ENCODE results near the gene DDX50. TPM values are rescaled to one million over a fixed set of nuclear protein-coding genes. Genes with fewer than 3 reads are reported as not detected.
"Not testable (repeated sequence)": the region's sequence is repeated elsewhere in the genome, so short reads cannot be mapped to it uniquely, and the experiment has no call there.

DDX50 gene
- total RNA-seq, 2 experiments from 2014 or later, result 44.6 to 48.6 TPM

- Mint-ChIP-seq H3K4me3 (no peak overlapping the region), H3K27ac (no peak overlapping the region), H3K36me3 (ENCODE audit: low read depth) (no peaks in the 10 kb centered on the region), H3K9me3 (no peaks in the 10 kb centered on the region), H3K27me3 (peaks cover 3% of the 10 kb centered on the region), H3K4me1 (no peaks in the 10 kb centered on the region)
- POLR2A ChIA-PET, result no interaction called here
- CTCF ChIA-PET, result no interaction called here
- DNase-seq, result no peak
These were observed 23.5 kb upstream of the DDX50 start for GRCh38 chr10:68877482-68878110.

- ChIA-PET POLR2A (no interaction called here), CTCF (no interaction called here)
- H3K27ac Mint-ChIP-seq, result no peak overlapping the region
- no peak overlapping the region for H3K4me3 Mint-ChIP-seq
- no peaks in the 10 kb centered on the region for H3K4me1 Mint-ChIP-seq
- no peak for DNase-seq
- H3K9me3 Mint-ChIP-seq, result no peaks in the 10 kb centered on the region
- H3K27me3 Mint-ChIP-seq, result peaks cover 3% of the 10 kb centered on the region
- no peaks in the 10 kb centered on the region for H3K36me3 Mint-ChIP-seq (ENCODE audit: low read depth)
These were observed 22.6 kb upstream of the DDX50 start for GRCh38 chr10:68878496-68878895.

- Mint-ChIP-seq H3K9me3 (no peaks in the 10 kb centered on the region), H3K27ac (no peak overlapping the region), H3K4me3 (no peak overlapping the region), H3K36me3 (ENCODE audit: low read depth) (no peaks in the 10 kb centered on the region), H3K4me1 (no peaks in the 10 kb centered on the region), H3K27me3 (peaks cover 3% of the 10 kb centered on the region)
- POLR2A ChIA-PET, result no interaction called here
- DNase-seq, result no peak
- CTCF ChIA-PET, result interaction anchor here (0.8 kb wide), 1 partner anchor 22 kb away, joined by 3 read pairs; the partner anchor contains the start of gene DDX50
These were observed 21.5 kb upstream of the DDX50 start for GRCh38 chr10:68879628-68880027.

GRCh38 chr10:68880181-68880580 is 20.9 kb upstream of the DDX50 start:
- no peaks in the 10 kb centered on the region for H3K4me1 Mint-ChIP-seq
- ChIA-PET POLR2A (no interaction called here), CTCF (no interaction called here)
- H3K4me3 Mint-ChIP-seq, result no peak overlapping the region
- no peak for DNase-seq
- no peak overlapping the region for H3K27ac Mint-ChIP-seq
- peaks cover 3% of the 10 kb centered on the region for H3K27me3 Mint-ChIP-seq
- H3K9me3 Mint-ChIP-seq, result no peaks in the 10 kb centered on the region
- no peaks in the 10 kb centered on the region for H3K36me3 Mint-ChIP-seq (ENCODE audit: low read depth)

GRCh38 chr10:68895041-68895440 is 6.1 kb upstream of the DDX50 start:
- POLR2A ChIA-PET, result no interaction called here
- no peaks in the 10 kb centered on the region for H3K9me3 Mint-ChIP-seq
- H3K4me1 Mint-ChIP-seq, result peaks cover 6% of the 10 kb centered on the region
- no peaks in the 10 kb centered on the region for H3K36me3 Mint-ChIP-seq (ENCODE audit: low read depth)
- H3K4me3 Mint-ChIP-seq, result no peak overlapping the region
- CTCF ChIA-PET, result interaction anchor here (1.1 kb wide), 1 partner anchor 512 kb away, joined by 3 read pairs; no protein-coding TSS in a partner anchor
- no peaks in the 10 kb centered on the region for H3K27me3 Mint-ChIP-seq
- DNase-seq, result no peak
- H3K27ac Mint-ChIP-seq, result no peak overlapping the region

- ChIA-PET CTCF (interaction anchor here (0.6 to 0.7 kb wide), 4 partner anchors 9 to 844 kb away, joined by 3 read pairs; no protein-coding TSS in a partner anchor), POLR2A (no interaction called here)
- peak; percentile 65 for DNase-seq
- Mint-ChIP-seq H3K36me3 (ENCODE audit: low read depth) (peaks cover 5% of the 10 kb centered on the region), H3K4me3 (no peak overlapping the region), H3K4me1 (peaks cover 17% of the 10 kb centered on the region), H3K9me3 (no peaks in the 10 kb centered on the region), H3K27ac (no peak overlapping the region), H3K27me3 (no peaks in the 10 kb centered on the region)
These were observed 3.8 kb upstream of the DDX50 start for GRCh38 chr10:68897336-68897741.

GRCh38 chr10:68899186-68899745 is 1.8 kb upstream of the DDX50 start:
- H3K4me1 Mint-ChIP-seq, result peaks cover 27% of the 10 kb centered on the region
- H3K9me3 Mint-ChIP-seq, result no peaks in the 10 kb centered on the region
- H3K4me3 Mint-ChIP-seq, result no peak overlapping the region
- no peak for DNase-seq
- H3K27ac Mint-ChIP-seq, result peak overlapping the region; percentile 57
- peaks cover 14% of the 10 kb centered on the region for H3K36me3 Mint-ChIP-seq (ENCODE audit: low read depth)
- ChIA-PET CTCF (interaction anchor here (1.6 kb wide), 1 partner anchor 9 kb away, joined by 4 read pairs; no protein-coding TSS in a partner anchor), POLR2A (interaction anchor here (0.6 kb wide), 1 partner anchor 12 kb away, joined by 3 read pairs; no protein-coding TSS in a partner anchor)
- no peaks in the 10 kb centered on the region for H3K27me3 Mint-ChIP-seq

GRCh38 chr10:68900427-68901104 is 549 bp upstream of the DDX50 start:
- POLR2A ChIA-PET, result no interaction called here
- Mint-ChIP-seq H3K4me1 (peaks cover 37% of the 10 kb centered on the region), H3K36me3 (ENCODE audit: low read depth) (peaks cover 23% of the 10 kb centered on the region), H3K27me3 (no peaks in the 10 kb centered on the region), H3K9me3 (no peaks in the 10 kb centered on the region), H3K4me3 (peak overlapping the region; percentile 98), H3K27ac (peak overlapping the region; percentile 99)
- DNase-seq, result no peak
- CTCF ChIA-PET, result interaction anchor here (0.6 to 1.6 kb wide), 6 partner anchors 10 to 344 kb away, joined by 3 to 4 read pairs (median 4); no protein-coding TSS in a partner anchor

- no peaks in the 10 kb centered on the region for H3K27me3 Mint-ChIP-seq
- ChIA-PET POLR2A (no interaction called here), CTCF (interaction anchor here (0.6 to 1.2 kb wide), 3 partner anchors 115 to 529 kb away, joined by 3 to 4 read pairs (median 3); partner anchors contain the start of gene RUFY2)
- peaks cover 35% of the 10 kb centered on the region for H3K36me3 Mint-ChIP-seq (ENCODE audit: low read depth)
- H3K27ac Mint-ChIP-seq, result peak overlapping the region; percentile 99
- H3K4me3 Mint-ChIP-seq, result peak overlapping the region; percentile 98
- DNase-seq, result no peak
- peaks cover 49% of the 10 kb centered on the region for H3K4me1 Mint-ChIP-seq
- no peaks in the 10 kb centered on the region for H3K9me3 Mint-ChIP-seq
These were observed 1.3 kb downstream of the DDX50 start for GRCh38 chr10:68902382-68902781.

GRCh38 chr10:68924593-68924992 is 23.5 kb downstream of the DDX50 start:
- POLR2A ChIA-PET, result interaction anchor here (0.6 kb wide), 1 partner anchor 171 kb away, joined by 4 read pairs; no protein-coding TSS in a partner anchor
- H3K4me1 Mint-ChIP-seq, result peaks cover 7% of the 10 kb centered on the region
- no peak overlapping the region for H3K27ac Mint-ChIP-seq
- H3K36me3 Mint-ChIP-seq (ENCODE audit: low read depth), result peaks cover 32% of the 10 kb centered on the region
- DNase-seq, result no peak
- no peaks in the 10 kb centered on the region for H3K27me3 Mint-ChIP-seq
- CTCF ChIA-PET, result interaction anchor here (0.6 to 1.6 kb wide), 4 partner anchors 10 to 339 kb away, joined by 3 to 5 read pairs (median 4); no protein-coding TSS in a partner anchor
- no peak overlapping the region for H3K4me3 Mint-ChIP-seq
- no peaks in the 10 kb centered on the region for H3K9me3 Mint-ChIP-seq

- Mint-ChIP-seq H3K4me3 (no peak overlapping the region), H3K9me3 (no peaks in the 10 kb centered on the region), H3K4me1 (peaks cover 7% of the 10 kb centered on the region), H3K36me3 (ENCODE audit: low read depth) (peaks cover 32% of the 10 kb centered on the region), H3K27ac (no peak overlapping the region), H3K27me3 (no peaks in the 10 kb centered on the region)
- ChIA-PET CTCF (interaction anchor here (0.6 kb wide), 2 partner anchors 29 to 153 kb away, joined by 3 read pairs; no protein-coding TSS in a partner anchor), POLR2A (no interaction called here)
- DNase-seq, result no peak
These were observed 24.4 kb downstream of the DDX50 start for GRCh38 chr10:68925489-68925888.

- H3K4me1 Mint-ChIP-seq, H3K9me3 Mint-ChIP-seq, H3K4me3 Mint-ChIP-seq, H3K27ac Mint-ChIP-seq, CTCF ChIA-PET, POLR2A ChIA-PET, H3K27me3 Mint-ChIP-seq, DNase-seq: not testable (repeated sequence)
- peaks cover 33% of the 10 kb centered on the region for H3K36me3 Mint-ChIP-seq (ENCODE audit: low read depth)
These were observed 28.0 kb downstream of the DDX50 start for GRCh38 chr10:68929157-68929556.

GRCh38 chr10:68929888-68930287 is 28.8 kb downstream of the DDX50 start:
- CTCF ChIA-PET, result interaction anchor here (1.5 kb wide), 1 partner anchor 23 kb away, joined by 5 read pairs; no protein-coding TSS in a partner anchor
- H3K9me3 Mint-ChIP-seq, H3K4me1 Mint-ChIP-seq, H3K27me3 Mint-ChIP-seq, POLR2A ChIA-PET, DNase-seq, H3K4me3 Mint-ChIP-seq, H3K27ac Mint-ChIP-seq: not testable (repeated sequence)
- peaks cover 26% of the 10 kb centered on the region for H3K36me3 Mint-ChIP-seq (ENCODE audit: low read depth)

Data from activated CD4-positive, alpha-beta T cell treated with anti-CD3 and anti-CD28 coated beads, Interleukin-2, amount 10 ng/mL, durations not matched to agents 7 days and 5 days (primary cell).